Right renal pelvis (tissue), 4 donors: ENCODE data around the gene CYP51A1. TPM values are rescaled to one million over a fixed set of nuclear protein-coding genes. Genes with fewer than 3 reads are reported as not detected.

Experiments
- polyA plus RNA-seq, 4 donors: library from polyadenylated mRNA; unstranded; fragments of 120-200 nt; gene quantifications; one replicate each; pipeline ENCODE4 v1.2.1, GENCODE V29; 2013; ENCODE audit not compliant: insufficient read length in 4 of 4

Gene CYP51A1
- polyA plus RNA-seq, 4 donors = 63.1 to 96.0 (median 90.2) TPM

Other genes with a start within 250 kb of the CYP51A1 start
- 10 to 100 TPM; 74.0 to 93.3 (median 80.9) TPM for gene AKAP9, start 193.6 kb downstream of the CYP51A1 start, polyA plus RNA-seq
- gene LRRD1, start 44.7 kb upstream of the CYP51A1 start, polyA plus RNA-seq = under 1 TPM; 0.17 to 0.60 (median 0.42) TPM
- 10 to 100 TPM; 39.9 to 48.1 (median 41.9) TPM for gene KRIT1, start 111.4 kb upstream of the CYP51A1 start, polyA plus RNA-seq
- 10 to 100 TPM; 35.6 to 46.6 (median 45.6) TPM for gene ANKIB1, start 111.5 kb upstream of the CYP51A1 start, polyA plus RNA-seq